Activated CD4-positive, alpha-beta T cell treated with anti-CD3 and anti-CD28 coated beads, Interleukin-2, amount 50 U/mL, for 1 hour (primary cell): ENCODE measurements around the gene ACOT11.

Experiments
- DNase-seq: peaks from one replicate; pipeline ENCODE4 v3.0.0-alpha.2; 2020

Gene ACOT11

GRCh38 chr1:54566438-54567141 is 18.6 kb downstream of the ACOT11 start:
- no peak for DNase-seq

- DNase-seq = no peak
These were observed 19.9 kb downstream of the ACOT11 start for GRCh38 chr1:54567961-54568360.

- no peak for DNase-seq
These were observed 21.3 kb downstream of the ACOT11 start for GRCh38 chr1:54569339-54569738.

DNA sequence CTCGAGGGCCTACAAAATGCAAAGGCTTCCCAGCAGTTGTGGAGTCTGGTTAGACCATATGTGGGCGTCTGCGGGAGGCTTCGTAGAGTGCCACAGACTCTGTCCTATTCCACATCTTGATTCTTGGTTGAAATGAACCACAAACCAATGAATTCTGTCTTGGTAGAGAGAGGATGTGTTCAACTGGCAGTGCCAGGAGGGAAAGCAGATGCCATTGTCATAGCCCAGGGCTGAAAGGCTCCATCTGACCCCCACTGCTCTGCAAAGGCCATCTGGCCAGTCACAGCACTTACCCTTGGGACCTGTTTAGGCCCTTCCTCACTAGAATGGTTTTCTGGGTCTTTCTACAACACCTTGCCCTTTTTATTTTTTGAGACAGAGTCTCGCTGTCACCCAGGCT is 22.1 kb downstream of the ACOT11 start:
- no peak for DNase-seq

DNA sequence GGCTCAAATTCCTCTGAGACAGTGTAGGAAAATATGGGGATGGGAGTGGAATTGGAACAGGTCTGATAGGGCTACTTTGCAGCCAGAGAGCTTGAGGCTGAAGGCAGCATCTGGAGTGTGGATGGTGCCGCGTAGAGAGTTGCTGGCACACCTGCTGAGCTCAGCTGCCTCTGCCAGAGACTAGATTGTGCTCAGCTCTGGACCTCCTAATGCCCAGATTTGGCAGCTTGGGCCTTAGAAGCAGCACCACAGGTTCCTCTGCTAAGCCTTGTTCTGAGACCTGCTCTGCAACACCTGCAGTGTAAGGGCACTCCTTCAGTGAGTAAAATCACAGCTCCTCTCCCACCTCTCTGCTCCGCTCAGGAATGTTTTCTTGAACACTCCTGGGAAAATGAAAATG is 23.3 kb downstream of the ACOT11 start:
- no peak for DNase-seq

GRCh38 chr1:54571803-54572541 is 23.9 kb downstream of the ACOT11 start:
- no peak for DNase-seq

GRCh38 chr1:54572542-54572850 is 24.5 kb downstream of the ACOT11 start:
- DNase-seq = no peak

DNA sequence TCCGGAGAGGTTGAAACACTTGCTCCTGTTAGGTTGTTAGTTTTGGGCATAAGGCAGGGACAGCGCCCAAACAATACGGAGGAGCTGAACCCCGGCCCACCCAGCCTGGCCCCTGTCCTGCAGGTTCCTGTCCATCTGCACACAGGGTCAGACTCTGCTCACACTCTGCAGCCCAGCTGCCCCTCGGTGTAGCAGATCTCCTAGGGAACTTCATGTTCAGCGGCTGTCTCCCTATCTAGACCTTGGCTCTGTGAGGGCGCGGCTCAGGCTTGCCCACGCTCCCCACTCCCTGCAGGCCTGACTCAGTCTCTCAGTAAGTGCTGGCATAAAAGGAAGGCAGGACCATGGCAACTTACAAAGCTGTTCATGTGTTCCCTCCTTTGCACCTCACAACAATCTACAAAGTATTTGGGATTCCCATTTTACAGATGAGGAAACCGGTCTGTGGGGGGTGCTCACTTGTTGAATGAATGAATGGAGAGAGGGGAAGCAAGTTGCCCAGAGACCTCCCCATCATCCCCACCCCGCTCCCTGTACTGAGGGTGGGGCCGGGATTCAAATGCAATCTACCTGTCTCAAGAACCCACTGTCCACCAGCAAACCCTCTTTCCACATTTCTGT is 26.2 kb downstream of the ACOT11 start:
- no peak for DNase-seq

- no peak for DNase-seq
These were observed 27.1 kb downstream of the ACOT11 start for GRCh38 chr1:54575161-54575560.

DNA sequence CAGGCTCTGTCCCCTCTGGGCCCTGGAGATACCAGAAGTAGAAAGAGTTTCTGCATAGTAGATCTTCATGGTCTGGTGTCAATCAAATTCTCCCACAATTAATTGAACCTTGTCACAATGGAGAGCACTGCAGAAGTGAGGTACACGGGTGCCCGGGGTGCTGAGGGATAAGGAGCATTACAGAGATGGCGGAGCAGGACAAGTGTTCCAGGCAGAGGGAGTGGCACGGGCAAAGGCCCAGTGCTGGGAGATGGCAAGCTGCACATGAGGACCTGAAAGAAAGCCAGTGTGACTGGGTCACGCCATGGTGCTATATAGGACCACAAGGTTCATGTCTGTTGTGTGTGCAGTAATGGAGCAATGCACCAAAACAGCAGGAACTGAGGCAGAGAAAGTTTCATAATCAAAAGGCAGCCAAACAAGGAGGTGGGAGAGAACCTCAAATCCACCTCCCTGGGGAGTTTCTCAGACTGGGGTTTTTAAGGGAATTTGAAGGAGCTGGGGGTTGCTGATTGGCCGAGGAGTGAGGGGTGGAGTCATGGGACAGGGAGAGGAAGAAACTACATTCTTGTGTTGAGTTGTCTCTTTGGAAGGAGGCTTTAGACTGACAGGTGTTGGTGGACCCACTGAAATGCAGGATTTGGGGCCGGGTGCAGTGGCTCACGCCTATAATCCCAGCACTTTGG is 27.7 kb downstream of the ACOT11 start:
- DNase-seq = no peak

- DNase-seq = no peak
These were observed 29.6 kb downstream of the ACOT11 start for GRCh38 chr1:54577612-54578011.

DNA sequence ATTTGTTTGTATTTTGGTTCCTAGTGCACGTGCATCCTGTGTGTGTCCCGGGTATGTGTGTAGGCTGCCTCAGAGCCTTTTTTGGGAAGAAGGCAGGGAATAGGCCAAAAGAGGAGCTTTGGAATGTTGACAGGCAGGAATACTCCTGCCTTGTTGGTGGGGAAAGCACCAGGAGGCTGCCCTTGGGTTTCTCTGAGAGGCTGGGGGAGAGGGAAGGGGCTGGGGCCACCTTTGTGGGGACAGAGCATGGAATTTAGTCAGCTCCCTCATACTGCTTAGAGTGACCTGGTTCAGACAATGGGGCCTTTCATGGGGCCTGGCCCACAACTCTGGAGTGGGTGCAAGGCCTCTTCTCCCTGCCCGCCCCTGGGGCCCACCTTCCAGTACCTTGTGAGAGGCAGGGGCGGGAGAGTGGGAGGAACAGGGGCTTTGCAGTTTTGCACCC is 31.3 kb downstream of the ACOT11 start:
- DNase-seq = no peak

DNA sequence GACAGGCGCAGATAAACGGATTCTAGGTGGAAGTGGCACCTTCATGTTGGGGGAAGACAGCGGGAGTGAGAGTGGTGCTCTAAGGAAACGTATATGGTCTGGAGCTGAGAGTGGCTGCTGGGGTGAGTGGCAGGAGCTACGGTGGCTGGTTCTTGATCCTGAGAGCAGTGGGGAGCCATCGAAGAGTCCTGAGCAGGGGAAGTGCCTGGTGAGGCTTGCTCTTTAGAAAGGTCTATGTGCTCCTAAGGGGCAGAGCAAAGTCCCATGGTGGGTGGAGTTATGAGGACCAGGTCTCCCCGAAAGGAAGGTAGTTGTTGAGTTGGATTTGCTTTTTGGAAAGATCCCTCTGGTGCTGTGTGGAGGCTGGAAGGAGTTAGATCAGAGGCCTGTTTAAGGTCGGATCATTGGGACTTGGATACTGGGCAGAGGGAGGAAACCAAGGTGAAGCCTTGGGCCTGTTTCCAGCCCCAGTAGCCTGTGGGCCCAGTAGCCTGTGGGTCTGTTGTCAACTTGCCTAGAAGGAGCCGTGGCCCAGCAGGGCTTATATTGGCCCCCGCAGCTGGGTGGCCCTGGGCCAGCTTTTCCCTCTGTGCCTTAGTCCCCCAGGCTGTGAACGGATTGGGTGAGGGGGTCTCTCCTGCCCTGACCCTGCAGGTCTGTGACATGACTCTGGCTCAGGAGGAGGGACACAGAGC is 33.0 kb downstream of the ACOT11 start:
- no peak for DNase-seq

- no peak for DNase-seq
These were observed 33.6 kb downstream of the ACOT11 start for GRCh38 chr1:54581621-54582035.

DNA sequence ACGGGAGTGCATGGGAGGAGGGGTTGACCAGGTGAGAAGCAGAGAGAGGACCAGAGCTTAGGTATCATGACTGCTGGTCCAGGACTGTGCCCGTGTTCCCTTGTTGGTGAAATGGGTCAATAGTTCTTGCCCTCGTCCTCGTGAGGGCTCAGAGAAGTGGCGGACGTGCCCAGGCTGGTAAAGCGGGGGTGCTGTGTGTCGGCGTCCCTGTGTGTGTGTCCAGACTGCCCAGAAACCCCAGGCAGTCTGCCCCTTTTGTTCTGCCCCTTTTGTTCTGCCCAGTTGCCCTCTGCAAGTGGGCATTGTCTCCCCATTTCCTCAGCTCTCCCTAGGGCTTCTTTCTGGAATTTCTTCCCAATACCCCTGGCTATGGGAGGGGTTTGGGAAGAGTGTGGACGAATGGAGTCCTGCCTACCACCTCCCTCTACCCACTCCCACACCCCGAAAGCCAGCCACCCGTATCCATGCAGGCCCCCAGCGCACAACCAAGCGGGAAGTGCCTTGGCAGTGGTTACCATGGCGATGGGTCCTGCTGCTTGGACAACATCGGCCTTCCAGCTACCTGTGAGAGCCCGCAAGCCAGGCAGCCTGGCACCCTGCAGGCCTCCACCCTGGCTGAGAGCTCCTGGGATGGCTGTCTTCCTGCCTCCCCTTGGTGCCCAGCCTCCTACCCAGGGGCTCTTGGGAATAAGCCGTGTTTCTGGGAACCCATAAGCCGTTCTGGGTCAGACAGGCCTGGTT is 34.7 kb downstream of the ACOT11 start:
- no peak for DNase-seq

DNA sequence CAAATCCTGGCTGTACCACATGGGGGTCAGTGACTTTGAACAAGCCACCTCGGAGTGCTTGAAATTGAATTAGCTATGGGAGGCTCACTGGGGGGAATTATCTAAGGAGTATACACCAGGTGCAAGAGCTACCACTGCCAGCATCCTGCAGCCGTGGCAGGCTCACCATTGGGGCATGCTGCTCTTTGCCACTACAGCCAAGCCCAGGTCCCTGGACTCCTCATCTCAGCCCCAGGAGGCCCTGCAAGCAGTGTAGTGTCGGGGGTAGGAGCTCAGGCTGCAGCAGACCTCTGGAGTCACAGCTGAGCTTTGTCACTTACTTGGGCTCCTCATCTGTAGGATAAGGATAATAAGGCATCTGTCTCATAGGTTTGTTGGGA is 35.3 kb downstream of the ACOT11 start:
- DNase-seq = no peak

GRCh38 chr1:54583871-54584270 is 35.8 kb downstream of the ACOT11 start:
- no peak for DNase-seq

DNA sequence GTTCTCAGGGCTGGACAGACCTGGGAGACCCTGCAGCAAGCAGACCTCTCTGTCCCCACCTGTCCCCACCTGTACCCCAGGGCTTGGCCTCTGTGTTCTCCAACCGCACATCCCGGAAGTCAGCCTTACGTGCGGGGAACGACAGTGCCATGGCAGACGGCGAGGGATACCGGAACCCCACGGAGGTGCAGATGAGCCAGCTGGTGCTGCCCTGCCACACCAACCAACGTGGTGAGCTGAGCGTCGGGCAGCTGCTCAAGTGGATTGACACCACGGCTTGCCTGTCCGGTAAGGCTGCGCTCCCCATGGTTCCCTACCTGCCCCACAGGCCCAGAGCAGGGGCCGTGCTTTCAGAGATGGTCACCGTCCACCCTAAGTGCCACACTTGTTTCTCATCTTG is 36.5 kb downstream of the ACOT11 start:
- DNase-seq = no peak

DNA sequence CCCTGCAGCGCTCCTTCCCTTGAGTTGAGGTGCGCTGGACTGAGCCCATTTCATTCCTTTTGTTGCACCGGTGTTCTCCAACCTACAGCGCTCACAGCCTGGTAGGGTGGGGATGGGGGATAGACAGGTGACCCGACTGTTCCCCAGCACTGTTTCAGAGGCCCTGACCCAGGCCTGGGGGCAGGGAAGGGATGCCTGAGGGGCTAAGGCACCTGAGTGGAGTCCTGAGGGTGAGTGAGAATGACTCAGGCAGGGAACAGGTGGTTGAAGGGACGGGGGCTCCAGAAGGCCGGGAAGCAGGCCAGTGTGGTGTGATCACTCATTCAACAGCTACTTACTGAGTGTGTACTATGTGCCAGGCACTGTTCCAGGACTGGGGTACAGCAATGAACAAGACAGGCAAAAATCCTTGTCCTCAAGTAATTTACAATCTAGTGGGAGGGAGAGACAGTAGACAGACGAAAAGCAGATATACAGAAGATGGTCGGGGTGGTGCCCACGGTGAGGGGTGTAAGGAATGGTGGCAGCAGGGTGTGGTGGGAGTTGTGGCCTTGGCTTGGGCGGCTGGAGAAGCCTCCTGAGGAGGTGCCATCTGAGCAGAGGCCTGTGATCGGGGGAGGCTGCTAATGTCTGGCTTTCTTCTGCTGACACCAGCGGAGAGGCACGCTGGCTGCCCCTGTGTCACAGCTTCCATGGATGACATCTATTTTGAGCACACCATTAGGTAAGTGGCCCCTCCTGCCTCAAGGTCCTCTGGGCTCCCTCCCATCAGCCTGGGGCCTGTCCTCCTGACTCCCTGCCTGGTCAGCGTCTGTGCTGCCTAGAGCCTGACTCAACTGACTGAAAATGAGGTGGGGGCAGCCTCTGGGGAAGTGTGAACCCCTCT is 37.4 kb downstream of the ACOT11 start:
- DNase-seq = no peak

- DNase-seq = no peak
These were observed 40.3 kb downstream of the ACOT11 start for GRCh38 chr1:54588377-54588776.

- no peak for DNase-seq
These were observed 43.2 kb downstream of the ACOT11 start for GRCh38 chr1:54591127-54591756.
